Keratinocyte (primary cell): ENCODE measurements around the gene CRADD.

ENCODE experiments used
- CTCF ChIP-seq, 3 experiments: IDR thresholded peaks in 1 of 3; conservative IDR thresholded peaks in 1 of 3; optimal IDR thresholded peaks in 1 of 3; 2 replicates in 2 of 3; 3 replicates in 1 of 3; pipeline versions ENCODE3 to v1.5.1; 2011; ENCODE audit warnings: low read length in 3 of 3, mild to moderate bottlenecking in 3 of 3, moderate library complexity in 2 of 3, control low read depth in 1 of 3, inconsistent platforms in 1 of 3; ENCODE audit not compliant: insufficient read depth in 2 of 3; ENCODE audit errors: extremely low read depth in 1 of 3
- EZH2 ChIP-seq: IDR thresholded peaks from one replicate; pipeline ENCODE4 v1.6.1; 2012; ENCODE audit warnings: inconsistent platforms, mild to moderate bottlenecking, low read length, moderate library complexity

GRCh38 chr12:93698307-93699092 is 21.3 kb downstream of the CRADD start:
- TF ChIP-seq CTCF (optimal IDR thresholded peaks at IDR 0.05 in 1 of 3, IDR thresholded peaks at IDR 0.05 in 1 of 3, conservative IDR thresholded peaks at IDR 0.05 in 1 of 3; ENCODE audit: extremely low read depth in 1 of 3, insufficient read depth in 2 of 3, low read length in 3 of 3) (no peak), EZH2 (no peak)
